ENCODE results near the gene ASB6.

GRCh38 chr9:129665814-129666520 is 24.0 kb upstream of the ASB6 start:
- TF ChIP-seq POLR2A (IDR thresholded peaks at IDR 0.05) = no peak
- TF ChIP-seq, protein P1, sequence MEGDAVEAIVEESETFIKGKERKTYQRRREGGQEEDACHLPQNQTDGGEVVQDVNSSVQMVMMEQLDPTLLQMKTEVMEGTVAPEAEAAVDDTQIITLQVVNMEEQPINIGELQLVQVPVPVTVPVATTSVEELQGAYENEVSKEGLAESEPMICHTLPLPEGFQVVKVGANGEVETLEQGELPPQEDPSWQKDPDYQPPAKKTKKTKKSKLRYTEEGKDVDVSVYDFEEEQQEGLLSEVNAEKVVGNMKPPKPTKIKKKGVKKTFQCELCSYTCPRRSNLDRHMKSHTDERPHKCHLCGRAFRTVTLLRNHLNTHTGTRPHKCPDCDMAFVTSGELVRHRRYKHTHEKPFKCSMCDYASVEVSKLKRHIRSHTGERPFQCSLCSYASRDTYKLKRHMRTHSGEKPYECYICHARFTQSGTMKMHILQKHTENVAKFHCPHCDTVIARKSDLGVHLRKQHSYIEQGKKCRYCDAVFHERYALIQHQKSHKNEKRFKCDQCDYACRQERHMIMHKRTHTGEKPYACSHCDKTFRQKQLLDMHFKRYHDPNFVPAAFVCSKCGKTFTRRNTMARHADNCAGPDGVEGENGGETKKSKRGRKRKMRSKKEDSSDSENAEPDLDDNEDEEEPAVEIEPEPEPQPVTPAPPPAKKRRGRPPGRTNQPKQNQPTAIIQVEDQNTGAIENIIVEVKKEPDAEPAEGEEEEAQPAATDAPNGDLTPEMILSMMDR (IDR thresholded peaks at IDR 0.05) = no peak
- TF ChIP-seq POLR2AphosphoS5 (IDR thresholded peaks at IDR 0.05) = no peak
- TF ChIP-seq EP300 (IDR thresholded peaks at IDR 0.05) = no peak
